Activated B cell treated with CpG ODN at 0.5 μM for 24 hours (primary cell): Measurements from ENCODE around the gene IFNL4. TPM values are rescaled to one million over a fixed set of nuclear protein-coding genes. Genes with fewer than 3 reads are reported as not detected.

Source experiments
- ATAC-seq: fragments of 200-7000 bp; cut with Tn5 transposase; one replicate; pipeline ENCODE4 v1.10.0; 2021; ENCODE audit warnings: low read depth, mild to moderate bottlenecking, moderate library complexity
- CTCF ChIA-PET: fragments of 350-600 bp; sonication (Branson Sonifier 250); formaldehyde crosslinking; loops from one replicate; lab custom pipeline; 2021; ENCODE audit warnings: antibody characterized with exemption; lab: Charles Lee
- POLR2A ChIA-PET: fragments of 350-600 bp; sonication (Branson Sonifier 250); formaldehyde crosslinking; loops from one replicate; lab custom pipeline; 2021; ENCODE audit warnings: antibody characterized with exemption; lab: Charles Lee
- DNase-seq: peaks from one replicate; pipeline ENCODE4 v3.0.0; 2022
- H3K27ac Mint-ChIP-seq: one replicate; pipeline ENCODE4 v1.8.0; 2020; ENCODE audit warnings: mixed read lengths
- H3K27me3 Mint-ChIP-seq: one replicate; pipeline ENCODE4 v1.8.0; 2021; ENCODE audit warnings: mixed read lengths
- H3K36me3 Mint-ChIP-seq: one replicate; pipeline ENCODE4 v1.8.0; 2021; ENCODE audit warnings: low read depth, mixed read lengths
- H3K4me1 Mint-ChIP-seq: one replicate; pipeline ENCODE4 v1.8.0; 2021; ENCODE audit warnings: mixed read lengths
- H3K4me3 Mint-ChIP-seq: one replicate; pipeline ENCODE4 v1.8.0; 2020; ENCODE audit warnings: mild to moderate bottlenecking, mixed read lengths
- H3K9me3 Mint-ChIP-seq: one replicate; pipeline ENCODE4 v1.8.0; 2020; ENCODE audit warnings: mixed read lengths
- CTCF ChIP-seq: fragments of 200-600 bp; IDR thresholded peaks from one replicate; pipeline ENCODE4 v1.8.0; 2022; ENCODE audit warnings: antibody characterized with exemption, mild to moderate bottlenecking
- intact Hi-C: fragments of 100-400 bp; cut with micrococcal nuclease; formaldehyde crosslinking; loops from one replicate; pipeline ENCODE4 v1.15.1; 2024
- total RNA-seq: library from RNA; stranded (reverse); gene quantifications from 2 replicates; pipeline ENCODE4 v1.2.3, GENCODE V29; 2022

The IFNL4 gene
- total RNA-seq, 1 donor from 2014 or later, result not detected

- no peak overlapping the region for H3K27ac Mint-ChIP-seq
- H3K9me3 Mint-ChIP-seq, result peaks cover 2% of the 10 kb centered on the region
- no peak for DNase-seq
- intact Hi-C loops, result no loop called here
- no peak for ATAC-seq
- POLR2A ChIA-PET, result no interaction called here
- no peaks in the 10 kb centered on the region for H3K4me1 Mint-ChIP-seq
- CTCF ChIA-PET, result no interaction called here
- no peak overlapping the region for H3K4me3 Mint-ChIP-seq
- no peak for TF ChIP-seq CTCF
- no peaks in the 10 kb centered on the region for H3K36me3 Mint-ChIP-seq
- H3K27me3 Mint-ChIP-seq, result peaks cover 11% of the 10 kb centered on the region
These were observed 6.1 kb upstream of the IFNL4 start for GRCh38 chr19:39254531-39255345.

- Mint-ChIP-seq H3K4me3 (no peak overlapping the region), H3K27me3 (peaks cover 11% of the 10 kb centered on the region), H3K9me3 (peaks cover 2% of the 10 kb centered on the region), H3K27ac (no peak overlapping the region), H3K36me3 (no peaks in the 10 kb centered on the region), H3K4me1 (no peaks in the 10 kb centered on the region)
- no peak for ATAC-seq
- POLR2A ChIA-PET, result no interaction called here
- intact Hi-C loops, result no loop called here
- no peak for TF ChIP-seq CTCF
- CTCF ChIA-PET, result no interaction called here
- no peak for DNase-seq
These were observed 4.9 kb upstream of the IFNL4 start for GRCh38 chr19:39253374-39254149.

- no peaks in the 10 kb centered on the region for H3K36me3 Mint-ChIP-seq
- H3K4me3 Mint-ChIP-seq, result no peak overlapping the region
- ChIA-PET POLR2A (no interaction called here), CTCF (no interaction called here)
- no peak overlapping the region for H3K27ac Mint-ChIP-seq
- no peak for TF ChIP-seq CTCF
- H3K4me1 Mint-ChIP-seq, result no peaks in the 10 kb centered on the region
- H3K27me3 Mint-ChIP-seq, result peaks cover 11% of the 10 kb centered on the region
- no peak for DNase-seq
- no peak for ATAC-seq
- H3K9me3 Mint-ChIP-seq, result peaks cover 2% of the 10 kb centered on the region
- intact Hi-C loops, result no loop called here
These were observed 3.8 kb upstream of the IFNL4 start for GRCh38 chr19:39252458-39252857.

- intact Hi-C loops, result no loop called here
- no peak for TF ChIP-seq CTCF
- Mint-ChIP-seq H3K4me1 (no peaks in the 10 kb centered on the region), H3K27me3 (peaks cover 9% of the 10 kb centered on the region), H3K27ac (no peak overlapping the region), H3K36me3 (no peaks in the 10 kb centered on the region), H3K9me3 (no peaks in the 10 kb centered on the region), H3K4me3 (no peak overlapping the region)
- CTCF ChIA-PET, result no interaction called here
- no peak for DNase-seq
- no peak for ATAC-seq
- POLR2A ChIA-PET, result no interaction called here
These were observed 3.2 kb upstream of the IFNL4 start for GRCh38 chr19:39251846-39252245.

- ATAC-seq (no peak), DNase-seq (no peak)
- H3K27me3 Mint-ChIP-seq, result peaks cover 5% of the 10 kb centered on the region
- POLR2A ChIA-PET, result no interaction called here
- no peaks in the 10 kb centered on the region for H3K36me3 Mint-ChIP-seq
- CTCF ChIA-PET, result no interaction called here
- intact Hi-C loops, result no loop called here
- no peak overlapping the region for H3K27ac Mint-ChIP-seq
- TF ChIP-seq CTCF, result no peak
- H3K9me3 Mint-ChIP-seq, result no peaks in the 10 kb centered on the region
- H3K4me3 Mint-ChIP-seq, result no peak overlapping the region
- no peaks in the 10 kb centered on the region for H3K4me1 Mint-ChIP-seq
These were observed 2.4 kb upstream of the IFNL4 start for GRCh38 chr19:39251081-39251480.
